Measurements from ENCODE around the gene GIN1.
"Not testable (repeated sequence)": the region's sequence is repeated elsewhere in the genome, so short reads cannot be mapped to it uniquely, and the experiment has no call there.

GRCh38 chr5:103046706-103047105, 73.2 kb downstream of the GIN1 start:
- not testable (repeated sequence) for TF ChIP-seq CTCF (conservative IDR thresholded peaks at IDR 0.05 in 1 of 2, IDR thresholded peaks at IDR 0.05 in 1 of 2; ENCODE audit: low read depth in 1 of 2, low read length in 2 of 2); EZH2 (IDR thresholded peaks at IDR 0.05; ENCODE audit: low read length, missing control alignments)
